ENCODE measurements around the gene FOXI3. TPM values are rescaled to one million over a fixed set of nuclear protein-coding genes. Genes with fewer than 3 reads are reported as not detected.

Gene FOXI3
- total and polyA plus RNA-seq, 4 donors, result not detected

- TF ChIP-seq ZBTB33 (IDR thresholded peaks at IDR 0.05) (no peak), SP1 (IDR thresholded peaks at IDR 0.05) (no peak), TAF1 (conservative IDR thresholded peaks at IDR 0.05) (no peak), YY1 (IDR thresholded peaks at IDR 0.05) (no peak), FOXA2 (IDR thresholded peaks at IDR 0.05) (no peak)
These were observed 41.0 kb upstream of the FOXI3 start (continued) for GRCh38 chr2:88493481-88493880.

DNA sequence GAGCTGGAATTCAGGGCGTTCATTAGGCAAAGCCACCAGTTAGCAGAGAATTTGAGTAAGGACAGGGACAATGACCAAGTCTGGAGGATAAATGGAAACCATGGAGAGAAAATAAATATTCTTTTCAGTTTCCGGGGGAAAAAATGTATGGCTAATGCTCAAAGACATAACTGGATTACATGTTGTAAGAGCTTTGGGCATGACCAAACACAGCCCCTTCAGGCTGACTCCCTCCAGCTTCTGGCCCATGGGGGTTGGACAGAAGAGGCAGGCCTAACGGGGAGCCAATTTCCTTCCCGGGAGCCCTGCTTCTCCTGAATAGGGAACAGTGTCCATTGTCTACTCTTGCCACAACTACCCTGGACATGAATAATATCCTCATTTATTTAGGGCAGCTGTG, 39.5 kb upstream of the FOXI3 start:
- no peak for TF ChIP-seq MAX (IDR thresholded peaks at IDR 0.05)
- TF ChIP-seq YY1 (IDR thresholded peaks at IDR 0.05), result no peak
- no peak for TF ChIP-seq HNF4G (IDR thresholded peaks at IDR 0.05)
- TF ChIP-seq NR2F2 (IDR thresholded peaks at IDR 0.05), result no peak
- TF ChIP-seq JUND (IDR thresholded peaks at IDR 0.05), result no peak
- TF ChIP-seq, protein P1, sequence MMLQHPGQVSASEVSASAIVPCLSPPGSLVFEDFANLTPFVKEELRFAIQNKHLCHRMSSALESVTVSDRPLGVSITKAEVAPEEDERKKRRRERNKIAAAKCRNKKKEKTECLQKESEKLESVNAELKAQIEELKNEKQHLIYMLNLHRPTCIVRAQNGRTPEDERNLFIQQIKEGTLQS (IDR thresholded peaks at IDR 0.05), result no peak
- no peaks in the 10 kb centered on the region for H3K9me3 ChIP-seq (ENCODE audit: control insufficient read depth in 4 of 4, low read length in 3 of 4)
- DNase-seq (ENCODE audit: low spot score), result no peak
- WGBS, result 86% methylated on average over 4 of the region's 4 CpGs
- no peak overlapping the region for H3K9ac ChIP-seq (ENCODE audit: low read depth in 1 of 2, low read length in 2 of 2)
- H3K27me3 ChIP-seq (ENCODE audit: control insufficient read depth in 4 of 4, insufficient read depth in 4 of 4, low read length in 3 of 4), result no peaks in the 10 kb centered on the region
- H3K4me1 ChIP-seq (ENCODE audit: control insufficient read depth in 4 of 4, insufficient read depth in 4 of 4, low read length in 3 of 4), result no peaks in the 10 kb centered on the region
- H3K4me3 ChIP-seq (ENCODE audit: low read depth in 1 of 3, low read length in 3 of 3), result no peak overlapping the region
- no peaks in the 10 kb centered on the region for H3K36me3 ChIP-seq (ENCODE audit: control insufficient read depth in 4 of 4, insufficient read depth in 3 of 4, low read depth in 1 of 4, low read length in 3 of 4)
- no peak overlapping the region for H3K27ac ChIP-seq (ENCODE audit: low read depth in 1 of 2, low read length in 2 of 2)

DNA sequence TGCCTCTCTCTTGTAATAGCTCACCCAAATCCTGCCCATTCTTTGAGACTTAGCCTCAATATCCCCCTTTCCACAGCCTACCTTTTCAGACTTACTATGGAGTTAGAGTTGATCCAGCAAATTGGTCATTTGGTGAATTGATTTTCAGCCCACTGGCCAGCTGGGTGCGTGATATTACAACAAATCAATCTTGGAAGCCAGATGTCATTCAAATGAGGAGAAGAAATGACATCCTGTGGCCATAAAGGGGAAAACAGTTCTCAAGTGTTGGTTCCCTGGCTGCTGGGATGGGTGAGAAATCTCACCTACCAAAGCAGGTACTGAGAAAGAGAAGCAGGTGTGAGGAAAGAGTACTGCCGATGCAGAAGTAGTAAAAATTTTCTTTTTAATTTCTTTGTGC, 36.7 kb upstream of the FOXI3 start:
- no peaks in the 10 kb centered on the region for H3K9me3 ChIP-seq (ENCODE audit: control insufficient read depth in 4 of 4, low read length in 3 of 4)
- no peak overlapping the region for H3K9ac ChIP-seq (ENCODE audit: low read depth in 1 of 2, low read length in 2 of 2)
- H3K4me1 ChIP-seq (ENCODE audit: control insufficient read depth in 4 of 4, insufficient read depth in 4 of 4, low read length in 3 of 4), result no peaks in the 10 kb centered on the region
- no peak for DNase-seq (ENCODE audit: low spot score)
- H3K36me3 ChIP-seq (ENCODE audit: control insufficient read depth in 4 of 4, insufficient read depth in 3 of 4, low read depth in 1 of 4, low read length in 3 of 4), result no peaks in the 10 kb centered on the region
- no peaks in the 10 kb centered on the region for H3K27me3 ChIP-seq (ENCODE audit: control insufficient read depth in 4 of 4, insufficient read depth in 4 of 4, low read length in 3 of 4)
- 76% methylated on average over 2 of the region's 2 CpGs for WGBS
- no peak overlapping the region for H3K4me3 ChIP-seq (ENCODE audit: low read depth in 1 of 3, low read length in 3 of 3)
- no peak overlapping the region for H3K27ac ChIP-seq (ENCODE audit: low read depth in 1 of 2, low read length in 2 of 2)
- no peak for TF ChIP-seq HNF4G (IDR thresholded peaks at IDR 0.05)
- no peak for TF ChIP-seq FOXA1 (IDR thresholded peaks at IDR 0.05)
- TF ChIP-seq SP1 (IDR thresholded peaks at IDR 0.05), result no peak
- TF ChIP-seq JUND (IDR thresholded peaks at IDR 0.05), result no peak
- TF ChIP-seq EGR1 (IDR thresholded peaks at IDR 0.05; ENCODE audit: low read depth in 2 of 2), result no peak
- no peak for TF ChIP-seq GABPA (IDR thresholded peaks at IDR 0.05 in 1 of 2, conservative IDR thresholded peaks at IDR 0.05 in 1 of 2)

GRCh38 chr2:88483200-88483599, 30.7 kb upstream of the FOXI3 start:
- H3K4me3 ChIP-seq (ENCODE audit: low read depth in 1 of 3, low read length in 3 of 3), result no peak overlapping the region
- H3K4me1 ChIP-seq (ENCODE audit: control insufficient read depth in 4 of 4, insufficient read depth in 4 of 4, low read length in 3 of 4), result no peaks in the 10 kb centered on the region
- H3K9me3 ChIP-seq (ENCODE audit: control insufficient read depth in 4 of 4, low read length in 3 of 4), result peaks cover 0 to 1% (median 0%) of the 10 kb centered on the region in 4 donors
- no peak for DNase-seq (ENCODE audit: low spot score)
- no peaks in the 10 kb centered on the region for H3K36me3 ChIP-seq (ENCODE audit: control insufficient read depth in 4 of 4, insufficient read depth in 3 of 4, low read depth in 1 of 4, low read length in 3 of 4)
- H3K27me3 ChIP-seq (ENCODE audit: control insufficient read depth in 4 of 4, insufficient read depth in 4 of 4, low read length in 3 of 4), result peaks cover 0 to 2% (median 0%) of the 10 kb centered on the region in 4 donors
- H3K27ac ChIP-seq (ENCODE audit: low read depth in 1 of 2, low read length in 2 of 2), result no peak overlapping the region
- WGBS, result 72% methylated on average over 3 of the region's 3 CpGs
- no peak overlapping the region for H3K9ac ChIP-seq (ENCODE audit: low read depth in 1 of 2, low read length in 2 of 2)
- TF ChIP-seq YY1 (IDR thresholded peaks at IDR 0.05), result no peak
- no peak for TF ChIP-seq NR2F2 (IDR thresholded peaks at IDR 0.05)
- no peak for TF ChIP-seq FOXA1 (IDR thresholded peaks at IDR 0.05)
- TF ChIP-seq MAX (IDR thresholded peaks at IDR 0.05), result no peak
- no peak for TF ChIP-seq HNF4A (conservative IDR thresholded peaks at IDR 0.05)
- TF ChIP-seq ZBTB33 (IDR thresholded peaks at IDR 0.05), result no peak
- TF ChIP-seq JUND (IDR thresholded peaks at IDR 0.05), result no peak
- TF ChIP-seq, protein P1 (IDR thresholded peaks at IDR 0.05), result no peak
- no peak for TF ChIP-seq REST (IDR thresholded peaks at IDR 0.05)

All from liver (tissue), 9 donors.